SK-N-SH (cell line): ENCODE results near the gene NECTIN3. TPM values are rescaled to one million over a fixed set of nuclear protein-coding genes. Genes with fewer than 3 reads are reported as not detected.

Experiments used
- CTCF ChIA-PET: fragments of 300-600, 350-600 bp; formaldehyde crosslinking; extraction: SDS; loops from one replicate; lab custom pipeline; 2021; lab: Yijun Ruan, JAX
- POLR2A ChIA-PET: fragments of 350-600 bp; sonication (Branson Sonifier 250); formaldehyde crosslinking; extraction: SDS; loops from one replicate; lab custom pipeline; 2020; ENCODE audit warnings: antibody characterized with exemption, inconsistent platforms; lab: Yijun Ruan, JAX
- DNase-seq: peaks from one replicate; pipeline ENCODE4 v3.0.0; 2012
- H2AFZ ChIP-seq: fragments of 200-600 bp; sonication (generic); 2 replicates; pipeline ENCODE4 v1.8.1; 2016; ENCODE audit warnings: antibody characterized with exemption, mild to moderate bottlenecking, low read depth
- H3F3A ChIP-seq: fragments of 200-600 bp; sonication (generic); replicated peaks from 2 replicates; pipeline ENCODE3; 2016; ENCODE audit warnings: antibody characterized with exemption, mild to moderate bottlenecking; ENCODE audit not compliant: insufficient read depth
- H3K27ac ChIP-seq, 2 experiments: fragments of 200-500 bp in 1 of 2; fragments of 200-600 bp in 1 of 2; sonication (Bioruptor generic) in 1 of 2; sonication (generic), shearing (Covaris generic) in 1 of 2; 2 replicates each; pipeline versions ENCODE4 v1.5.1 to v1.6.1; 2014 to 2016; ENCODE audit warnings: low read depth in 2 of 2, inconsistent platforms in 1 of 2, low read length in 1 of 2, mild to moderate bottlenecking in 1 of 2, mixed read lengths in 1 of 2
- H3K27me3 ChIP-seq: fragments of 200-600 bp; sonication (generic), shearing (Covaris generic); 2 replicates; pipeline ENCODE4 v1.6.1; 2016; ENCODE audit warnings: mixed run types; ENCODE audit not compliant: insufficient read depth
- H3K36me3 ChIP-seq, 2 experiments: fragments of 200-500 bp in 1 of 2; fragments of 200-600 bp in 1 of 2; sonication (Bioruptor generic) in 1 of 2; sonication (generic) in 1 of 2; replicated peaks in 1 of 2; 2 replicates each; pipeline versions ENCODE3 to v1.5.1; 2014 to 2016; ENCODE audit warnings: low read length in 1 of 2, mild to moderate bottlenecking in 1 of 2; ENCODE audit not compliant: insufficient read depth in 2 of 2, control insufficient read depth in 1 of 2
- H3K4me1 ChIP-seq, 2 experiments: fragments of 200-500 bp in 1 of 2; fragments of 200-600 bp in 1 of 2; sonication (Bioruptor generic) in 1 of 2; sonication (generic), shearing (Covaris generic) in 1 of 2; 2 replicates each; pipeline versions ENCODE4 v1.5.1 to v1.6.1; 2014 to 2016; ENCODE audit warnings: low read depth in 1 of 2, low read length in 1 of 2, mixed run types in 1 of 2; ENCODE audit not compliant: insufficient read depth in 2 of 2, control insufficient read depth in 1 of 2
- H3K4me2 ChIP-seq: fragments of 200-600 bp; sonication (generic), shearing (Covaris generic); 2 replicates; pipeline ENCODE4 v1.6.1; 2017; ENCODE audit warnings: mixed run types
- H3K4me3 ChIP-seq, 2 experiments: fragments of 200-500 bp in 1 of 2; fragments of 200-600 bp in 1 of 2; sonication (Bioruptor generic) in 1 of 2; sonication (generic), shearing (Covaris generic) in 1 of 2; 2 replicates each; pipeline versions ENCODE4 v1.5.1 to v1.8.1; 2014 to 2016; ENCODE audit warnings: low read depth in 2 of 2, inconsistent platforms in 1 of 2, low read length in 1 of 2, mild to moderate bottlenecking in 1 of 2, mixed read lengths in 1 of 2, moderate library complexity in 1 of 2
- H3K79me2 ChIP-seq: fragments of 200-600 bp; sonication (generic); 2 replicates; pipeline ENCODE4 v1.8.1; 2017; ENCODE audit warnings: mild to moderate bottlenecking; ENCODE audit not compliant: insufficient read depth
- H3K9ac ChIP-seq: fragments of 200-600 bp; sonication (generic); 2 replicates; pipeline ENCODE4 v1.6.1; 2017; ENCODE audit warnings: mixed run types
- H3K9me2 ChIP-seq: fragments of 200-600 bp; sonication (generic); 2 replicates; pipeline ENCODE4 v1.6.1; 2017; ENCODE audit warnings: mixed run types
- H3K9me3 ChIP-seq: fragments of 200-600 bp; sonication (generic); 2 replicates; pipeline ENCODE4 v1.6.1; 2017; ENCODE audit warnings: mixed run types, mild to moderate bottlenecking, moderate library complexity
- H4K20me1 ChIP-seq: fragments of 200-600 bp; sonication (generic); 2 replicates; pipeline ENCODE4 v1.6.1; 2017; ENCODE audit warnings: mild to moderate bottlenecking, mixed run types; ENCODE audit not compliant: insufficient read depth
- EP300 ChIP-seq, 2 experiments: IDR thresholded peaks; 2 replicates each; pipeline versions ENCODE4 v1.4.0 to v1.6.1; 2012; ENCODE audit warnings: borderline replicate concordance in 1 of 2, low read depth in 1 of 2, low read length in 1 of 2
- FOXJ3 ChIP-seq: sonication (generic); formaldehyde crosslinking; IDR thresholded peaks from 2 replicates; pipeline ENCODE4 v1.5.1; 2020; ENCODE audit warnings: mild to moderate bottlenecking, missing genetic modification reagents
- POLR2AphosphoS5 ChIP-seq: IDR thresholded peaks from 2 replicates; pipeline ENCODE4 v1.6.1; 2012; ENCODE audit warnings: low read depth, low read length
- RAD21 ChIP-seq: IDR thresholded peaks from 2 replicates; pipeline ENCODE4 v1.6.1; 2012; ENCODE audit warnings: mild to moderate bottlenecking, low read length
- RFX5 ChIP-seq: IDR thresholded peaks from 2 replicates; pipeline ENCODE4 v1.6.1; 2012; ENCODE audit warnings: mild to moderate bottlenecking, improper control_type of control experiment, low read length
- TEAD4 ChIP-seq: IDR thresholded peaks from 2 replicates; pipeline ENCODE4 v1.4.0; 2012; ENCODE audit warnings: mild to moderate bottlenecking, borderline replicate concordance; ENCODE audit not compliant: insufficient read depth
- WGBS: methylation state at CpG from one replicate; pipeline ENCODE4 v1.1.6; 2017; ENCODE audit warnings: low lambda C conversion rate; 5-methylcytosine and 5-hydroxymethylcytosine counted together
- polyA plus RNA-seq, 3 experiments: library from polyadenylated mRNA; depleted of rRNA; stranded (reverse); fragments of >200 nt; gene quantifications; 2 replicates each; pipeline ENCODE4 v1.2.3, GENCODE V29; 2012

Gene NECTIN3
- polyA plus RNA-seq, 1 of the 3 experiments (the other 2 are of a cell fraction) = 8.9 TPM

DNA sequence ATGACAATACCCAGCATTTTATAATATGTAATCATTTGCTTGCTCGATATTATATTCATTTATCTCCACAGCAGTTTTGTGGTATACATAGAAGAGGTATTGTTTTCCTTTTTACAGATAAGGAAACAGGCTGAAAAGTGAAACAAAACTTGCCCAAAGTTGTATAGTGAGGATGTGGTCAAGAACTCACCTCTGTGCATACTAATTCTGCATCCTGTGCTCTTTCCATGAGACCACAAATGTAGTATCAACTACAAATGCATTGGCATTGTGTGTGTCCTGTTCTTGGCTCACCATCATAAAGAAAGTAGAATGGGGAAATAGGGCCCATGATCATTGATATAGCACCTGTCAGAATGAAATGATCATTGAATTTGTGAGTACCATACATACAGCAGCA is 167.3 kb downstream of the NECTIN3 start:
- no peak overlapping the region for H2AFZ ChIP-seq
- POLR2A ChIA-PET = no interaction called here
- peaks cover 5 to 8% of the 10 kb centered on the region in 2 experiments; a peak in 2 of 4 replicates for H3K4me1 ChIP-seq
- H3K27me3 ChIP-seq = no peaks in the 10 kb centered on the region
- H3K27ac ChIP-seq = no peak overlapping the region
- H3F3A ChIP-seq = peaks cover 22% of the 10 kb centered on the region
- no peaks in the 10 kb centered on the region for H3K79me2 ChIP-seq
- WGBS = 94% methylated on average over 1 of the region's 1 CpG
- no peak overlapping the region for H3K4me3 ChIP-seq
- TF ChIP-seq FOXJ3 (no peak), RAD21 (no peak), POLR2AphosphoS5 (no peak), RFX5 (no peak), EP300 (IDR thresholded peaks at IDR 0.05; ENCODE audit: borderline replicate concordance in 1 of 2, low read depth in 1 of 2, low read length in 1 of 2) (no peak)
- no peaks in the 10 kb centered on the region for H3K36me3 ChIP-seq
- H3K9me3 ChIP-seq = no peaks in the 10 kb centered on the region
- H4K20me1 ChIP-seq = no peaks in the 10 kb centered on the region
- H3K4me2 ChIP-seq = no peak overlapping the region
- CTCF ChIA-PET = no interaction called here
- no peaks in the 10 kb centered on the region for H3K9me2 ChIP-seq
- no peak overlapping the region for H3K9ac ChIP-seq
- no peak for DNase-seq

DNA sequence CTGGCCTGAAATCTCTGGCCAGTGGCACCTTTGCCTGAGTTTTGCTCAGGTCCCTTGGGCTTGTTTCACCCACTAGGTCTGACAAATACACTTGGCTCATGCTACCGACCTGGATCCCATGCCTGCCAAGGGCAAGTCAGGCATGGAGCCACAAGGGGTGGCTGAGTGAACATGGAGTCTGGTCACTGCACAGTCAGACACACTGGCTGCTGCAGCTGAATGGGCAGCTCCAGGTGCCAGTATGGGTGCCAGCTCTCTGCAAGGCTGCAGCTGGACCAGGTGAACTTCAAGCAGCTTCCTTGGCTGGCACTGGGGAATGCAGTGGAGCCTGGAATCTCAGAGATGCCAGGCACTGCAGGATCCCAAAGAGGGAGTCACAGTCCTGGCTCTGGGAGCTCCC is 170.3 kb downstream of the NECTIN3 start:
- ChIA-PET CTCF (no interaction called here), POLR2A (no interaction called here)
- Histone ChIP-seq H3K9ac (no peak overlapping the region), H3K36me3 (no peaks in the 10 kb centered on the region), H4K20me1 (no peaks in the 10 kb centered on the region), H2AFZ (no peak overlapping the region), H3K9me3 (no peaks in the 10 kb centered on the region), H3K9me2 (no peaks in the 10 kb centered on the region), H3F3A (peaks cover 18% of the 10 kb centered on the region), H3K27ac (no peak overlapping the region), H3K4me2 (no peak overlapping the region), H3K79me2 (no peaks in the 10 kb centered on the region), H3K4me1 (peaks cover 3 to 5% of the 10 kb centered on the region in 2 experiments; a peak in 2 of 4 replicates), H3K4me3 (no peak overlapping the region), H3K27me3 (no peaks in the 10 kb centered on the region)
- no peak for DNase-seq
- no peak for TF ChIP-seq TEAD4
- 40% methylated on average over 1 of the region's 1 CpG for WGBS
